Psoas muscle (tissue), 8 donors: ENCODE data around the gene IL18R1. TPM values are rescaled to one million over a fixed set of nuclear protein-coding genes. Genes with fewer than 3 reads are reported as not detected.

Experiments
- ATAC-seq, 4 donors: fragments of 200-7000 bp; cut with Tn5 transposase; one replicate each; pipeline ENCODE4 v1.9.1; 2020; ENCODE audit warnings: moderate library complexity in 3 of 4, mild to moderate bottlenecking in 2 of 4
- DNase-seq, 2 donors: peaks; one replicate each; pipeline ENCODE4 v3.0.0-alpha.2; 2020
- H3K27ac ChIP-seq: fragments of 200-600 bp; one replicate; pipeline ENCODE4 v1.8.0; 2022
- H3K27me3 ChIP-seq, 3 donors: fragments of 200-600 bp in 1 of 3; one replicate each; pipeline versions ENCODE4 v1.6.1 to v1.8.0; 2013 to 2022; ENCODE audit warnings: low read length in 2 of 3, mild to moderate bottlenecking in 2 of 3, moderate library complexity in 1 of 3; ENCODE audit not compliant: insufficient read depth in 3 of 3
- H3K36me3 ChIP-seq, 2 donors: fragments of 200-600 bp in 1 of 2; one replicate each; pipeline versions ENCODE4 v1.6.1 to v1.8.0; 2013 to 2022; ENCODE audit warnings: low read depth in 1 of 2, mild to moderate bottlenecking in 1 of 2, moderate library complexity in 1 of 2; ENCODE audit not compliant: insufficient read depth in 1 of 2
- H3K4me1 ChIP-seq: fragments of 200-600 bp; one replicate; pipeline ENCODE4 v1.8.0; 2022
- H3K4me3 ChIP-seq: fragments of 200-600 bp; one replicate; pipeline ENCODE4 v1.8.0; 2022; ENCODE audit warnings: mild to moderate bottlenecking
- H3K9me3 ChIP-seq: fragments of 200-600 bp; one replicate; pipeline ENCODE4 v1.8.0; 2022
- WGBS, 3 donors: extraction: QIAGEN DNeasy Blood & Tissue Kit; methylation state at CpG; one replicate each; pipeline versions ENCODE4 v1.1.6 to v1.1.7; 2013; 5-methylcytosine and 5-hydroxymethylcytosine counted together
- intact Hi-C, 2 donors: fragments of 100-400 bp; cut with DNase I; formaldehyde crosslinking; loops; one replicate each; pipeline versions ENCODE4 v1.11.0 to v1.14.2; 2022
- polyA plus RNA-seq, 3 donors: library from polyadenylated mRNA; stranded (reverse); fragments of 200-250 nt; gene quantifications; one replicate each; pipeline ENCODE4 v1.2.3, GENCODE V29; 2013
- total RNA-seq, 4 donors: library from RNA; stranded (reverse); fragmentation: NEBNext Ultra II Directional in 2 of 4; extraction: Animal tissue kit (Norgen Biotek cat#: 25700) in 2 of 4; gene quantifications; one replicate each; pipeline versions ENCODE4 v1.2.1 to v1.2.4, GENCODE V29; 2021 to 2023
- TF ChIP-seq, protein P1 (sequence below): fragments of 200-600 bp; IDR thresholded peaks from one replicate; pipeline ENCODE4 v1.8.0; 2022; ENCODE audit warnings: antibody characterized with exemption
- donor health status: healthy with polysubstance abuse.
- donor health status: DM: no; HTN: no; CAD: no; lungs with moderate emphysema.
- donor health status: Bipolar disorder and iron deficiency.
- donor health status: healthy.
- donor health status: DM: yes; HTN: yes; CAD: no.
- donor health status: DM: no; HTN: no; CAD: no.
- donor health status: DM: no; HTN: no; CAD: no.
- donor health status: DM: yes; HTN: yes; CAD: no.

Gene IL18R1
- total and polyA plus RNA-seq, 7 donors: 0.26 to 2.1 (median 0.83) TPM

DNA sequence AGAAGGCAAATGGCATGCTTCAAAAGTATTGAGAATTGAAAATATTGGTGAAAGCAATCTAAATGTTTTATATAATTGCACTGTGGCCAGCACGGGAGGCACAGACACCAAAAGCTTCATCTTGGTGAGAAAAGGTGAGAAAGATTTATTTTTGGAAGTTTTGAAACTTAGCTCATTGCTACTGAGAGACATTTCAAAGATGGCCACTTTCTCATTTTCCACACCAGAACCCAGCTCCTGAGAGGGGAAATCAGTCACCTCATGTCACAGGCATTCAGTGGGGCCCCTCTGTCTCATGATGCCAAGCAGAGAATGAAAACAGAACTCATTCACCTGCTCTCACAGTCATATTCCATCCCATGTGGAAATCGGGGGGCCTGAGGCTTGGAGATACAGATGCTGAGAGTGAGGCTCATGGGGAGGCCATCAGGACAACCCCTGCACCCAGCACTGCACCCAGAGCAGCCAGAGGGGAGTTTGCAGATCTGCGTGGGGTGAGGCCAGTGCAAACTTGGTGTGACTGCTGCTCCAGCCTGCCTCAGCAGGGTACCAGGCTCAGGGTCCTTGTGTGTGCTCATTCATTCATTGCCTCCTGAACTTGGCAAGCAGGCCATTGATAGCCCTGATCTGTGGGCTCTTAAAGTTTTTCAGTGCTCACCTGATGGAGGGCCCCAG, 31.4 kb downstream of the IL18R1 start:
- H3K27me3 ChIP-seq: no peaks in the 10 kb centered on the region
- H3K4me3 ChIP-seq: no peak overlapping the region
- no peak overlapping the region for H3K27ac ChIP-seq
- ATAC-seq (no peak), DNase-seq (no peak)
- H3K36me3 ChIP-seq: no peaks in the 10 kb centered on the region
- no peaks in the 10 kb centered on the region for H3K4me1 ChIP-seq
- WGBS, 3 donors: 70 to 77% (median 75%) methylated on average over 3 of the region's 3 CpGs
- intact Hi-C loops: no loop called here
- peaks cover 20% of the 10 kb centered on the region for H3K9me3 ChIP-seq
- TF ChIP-seq, protein P1, sequence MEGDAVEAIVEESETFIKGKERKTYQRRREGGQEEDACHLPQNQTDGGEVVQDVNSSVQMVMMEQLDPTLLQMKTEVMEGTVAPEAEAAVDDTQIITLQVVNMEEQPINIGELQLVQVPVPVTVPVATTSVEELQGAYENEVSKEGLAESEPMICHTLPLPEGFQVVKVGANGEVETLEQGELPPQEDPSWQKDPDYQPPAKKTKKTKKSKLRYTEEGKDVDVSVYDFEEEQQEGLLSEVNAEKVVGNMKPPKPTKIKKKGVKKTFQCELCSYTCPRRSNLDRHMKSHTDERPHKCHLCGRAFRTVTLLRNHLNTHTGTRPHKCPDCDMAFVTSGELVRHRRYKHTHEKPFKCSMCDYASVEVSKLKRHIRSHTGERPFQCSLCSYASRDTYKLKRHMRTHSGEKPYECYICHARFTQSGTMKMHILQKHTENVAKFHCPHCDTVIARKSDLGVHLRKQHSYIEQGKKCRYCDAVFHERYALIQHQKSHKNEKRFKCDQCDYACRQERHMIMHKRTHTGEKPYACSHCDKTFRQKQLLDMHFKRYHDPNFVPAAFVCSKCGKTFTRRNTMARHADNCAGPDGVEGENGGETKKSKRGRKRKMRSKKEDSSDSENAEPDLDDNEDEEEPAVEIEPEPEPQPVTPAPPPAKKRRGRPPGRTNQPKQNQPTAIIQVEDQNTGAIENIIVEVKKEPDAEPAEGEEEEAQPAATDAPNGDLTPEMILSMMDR: no peak

DNA sequence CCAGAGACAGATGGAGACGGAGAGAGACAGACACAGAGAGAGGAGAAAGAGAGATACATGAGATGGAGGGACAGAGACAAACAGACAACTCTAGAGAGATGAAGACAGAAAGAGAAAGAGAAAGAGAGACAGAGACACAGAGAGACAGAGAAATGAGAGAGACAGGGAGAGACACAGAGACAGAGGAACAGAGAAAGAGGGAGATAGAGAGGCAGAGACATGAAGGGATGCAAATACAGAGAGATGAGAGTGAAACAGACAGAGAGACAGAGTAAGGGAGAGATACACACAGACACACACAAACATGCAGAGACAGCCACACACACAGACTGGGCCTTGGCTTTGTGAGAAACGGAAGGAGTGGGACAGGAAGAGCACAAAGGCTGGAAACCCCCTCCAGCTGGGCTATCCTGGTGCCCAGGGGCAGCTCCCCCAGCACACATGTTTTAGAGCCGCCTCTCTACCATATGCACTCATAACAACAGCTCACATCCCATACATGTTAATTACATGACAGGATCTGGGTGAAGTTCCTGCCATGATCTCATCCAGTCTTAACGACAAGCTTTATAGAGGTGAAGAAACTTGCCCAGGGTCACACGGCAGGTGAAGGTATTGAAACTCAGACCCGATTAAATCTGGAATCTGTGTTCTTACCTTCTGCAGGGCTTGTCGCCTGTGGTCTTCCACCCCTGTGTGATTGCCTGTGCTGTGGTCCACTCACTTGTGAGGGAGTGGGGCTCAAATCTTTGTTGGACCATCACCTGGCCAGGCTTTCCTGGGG, 32.4 kb downstream of the IL18R1 start:
- no peaks in the 10 kb centered on the region for H3K4me1 ChIP-seq
- 85 to 89% (median 85%) methylated on average over 7 of the region's 7 CpGs for WGBS, 3 donors
- no peak overlapping the region for H3K27ac ChIP-seq
- DNase-seq: no peak
- ATAC-seq: no peak
- H3K27me3 ChIP-seq: no peaks in the 10 kb centered on the region
- H3K9me3 ChIP-seq: peaks cover 16% of the 10 kb centered on the region
- H3K36me3 ChIP-seq: no peaks in the 10 kb centered on the region
- intact Hi-C loops: no loop called here
- TF ChIP-seq, protein P1: no peak
- no peak overlapping the region for H3K4me3 ChIP-seq

DNA sequence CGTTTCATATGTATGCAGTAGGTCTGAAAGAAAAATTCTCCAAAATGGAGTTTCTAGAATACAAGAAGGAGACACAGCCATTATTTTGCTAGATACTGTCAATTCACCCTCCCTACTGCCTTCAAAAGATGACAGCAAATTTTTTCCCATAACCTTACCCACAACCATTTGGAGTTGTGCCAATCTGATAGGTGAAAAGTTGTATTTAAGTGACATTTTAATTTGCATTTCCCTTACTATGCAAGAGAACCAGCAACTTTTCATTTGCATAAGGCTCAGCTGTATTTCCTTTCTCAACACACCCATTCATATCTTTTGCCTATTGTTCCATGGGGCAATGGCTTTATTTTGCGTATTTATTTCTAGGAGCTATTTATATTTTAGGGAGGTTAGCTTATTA, 36.0 kb downstream of the IL18R1 start:
- DNase-seq: no peak
- intact Hi-C loops: no loop called here
- Histone ChIP-seq H3K4me3 (no peak overlapping the region), H3K36me3 (no peaks in the 10 kb centered on the region), H3K27me3 (no peaks in the 10 kb centered on the region), H3K9me3 (no peaks in the 10 kb centered on the region), H3K27ac (no peak overlapping the region), H3K4me1 (no peaks in the 10 kb centered on the region)
- WGBS, 3 donors: 84 to 93% (median 87%) methylated on average over 2 of the region's 2 CpGs
- TF ChIP-seq, protein P1: no peak
- ATAC-seq: no peak

DNA sequence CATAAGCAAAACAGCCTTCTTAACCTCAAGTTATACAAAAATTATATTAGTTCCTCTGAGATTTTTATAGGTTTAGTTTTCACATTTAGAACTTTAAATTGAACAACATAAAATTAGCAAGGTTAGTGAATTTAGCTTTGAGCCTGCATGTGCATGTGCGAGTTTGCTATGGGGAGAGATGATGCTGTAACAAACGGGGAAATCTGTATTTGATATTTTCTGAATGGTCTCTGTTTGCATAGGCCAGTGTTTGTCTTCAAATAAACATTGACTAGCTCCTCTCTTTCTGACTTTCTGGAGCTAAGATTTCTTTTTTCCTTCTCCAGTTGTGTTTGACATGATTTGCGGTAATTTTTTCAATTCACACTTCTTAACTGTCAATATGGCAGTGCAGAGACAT, 36.5 kb downstream of the IL18R1 start:
- WGBS, 3 donors: 73 to 83% (median 77%) methylated on average over 3 of the region's 3 CpGs
- no peaks in the 10 kb centered on the region for H3K9me3 ChIP-seq
- TF ChIP-seq, protein P1: no peak
- no peak overlapping the region for H3K27ac ChIP-seq
- H3K4me1 ChIP-seq: no peaks in the 10 kb centered on the region
- no peaks in the 10 kb centered on the region for H3K36me3 ChIP-seq
- no peak overlapping the region for H3K4me3 ChIP-seq
- intact Hi-C loops: no loop called here
- no peak for DNase-seq
- no peaks in the 10 kb centered on the region for H3K27me3 ChIP-seq
- ATAC-seq: no peak
